Vagina (tissue), 2 donors: ENCODE measurements around the gene MFNG. TPM values are rescaled to one million over a fixed set of nuclear protein-coding genes. Genes with fewer than 3 reads are reported as not detected.
"Not testable (repeated sequence)": the region's sequence is repeated elsewhere in the genome, so short reads cannot be mapped to it uniquely, and the experiment has no call there.

Experiments used
- DNase-seq, 2 donors: peaks; one replicate each; pipeline ENCODE4 v3.0.0-alpha.2; 2017; ENCODE audit errors: extremely low spot score in 2 of 2
- H3K27ac ChIP-seq: fragments of 200-600 bp; sonication (generic); one replicate; pipeline ENCODE4 v1.5.1; 2019
- H3K27me3 ChIP-seq: fragments of 200-600 bp; sonication (generic); one replicate; pipeline ENCODE4 v1.5.1; 2019
- H3K36me3 ChIP-seq, 2 donors: fragments of 200-600 bp; sonication (generic); one replicate each; pipeline ENCODE4 v1.5.1; 2017 to 2019
- H3K4me1 ChIP-seq: fragments of 200-600 bp; sonication (generic); one replicate; pipeline ENCODE4 v1.5.1; 2019
- H3K4me3 ChIP-seq, 2 donors: fragments of 200-600 bp; sonication (generic); 1 replicate in 1 of 2; 2 replicates in 1 of 2; pipeline ENCODE4 v1.5.1; 2016 to 2019
- H3K9me3 ChIP-seq: fragments of 200-600 bp; sonication (generic); one replicate; pipeline ENCODE4 v1.5.1; 2019
- CTCF ChIP-seq, 3 experiments: fragments of 450-650 bp in 2 of 3; fragments of 200-600 bp in 1 of 3; sonication (generic) in 1 of 3; IDR thresholded peaks; one replicate each; pipeline ENCODE4 v1.5.1; 2017 to 2019; ENCODE audit warnings: antibody characterized with exemption in 3 of 3, mild to moderate bottlenecking in 2 of 3, moderate library complexity in 2 of 3
- POLR2A ChIP-seq, 2 donors: fragments of 450-650 bp; IDR thresholded peaks; one replicate each; pipeline ENCODE4 v1.6.1; 2017; ENCODE audit warnings: antibody characterized with exemption in 2 of 2, mild to moderate bottlenecking in 2 of 2, moderate library complexity in 2 of 2
- POLR2AphosphoS5 ChIP-seq, 2 donors: sonication (generic); formaldehyde crosslinking; IDR thresholded peaks; one replicate each; pipeline ENCODE4 v1.9.0; 2017; ENCODE audit warnings: antibody characterized with exemption in 2 of 2, mild to moderate bottlenecking in 2 of 2, low read depth in 1 of 2; ENCODE audit not compliant: insufficient read depth in 1 of 2
- intact Hi-C: fragments of 100-400 bp; cut with DNase I; formaldehyde crosslinking; loops from one replicate; pipeline ENCODE4 v1.15.1; 2023
- total RNA-seq: library from RNA; depleted of rRNA; stranded (reverse); fragments of >200 nt; gene quantifications from one replicate; pipeline ENCODE4 v1.2.3, GENCODE V29; 2016

Gene MFNG
- total RNA-seq, 1 donor from 2014 or later = 15.2 TPM

GRCh38 chr22:37472418-37473006 is 13.7 kb downstream of the MFNG start:
- intact Hi-C loops = no loop called here
- TF ChIP-seq POLR2A (IDR thresholded peaks at IDR 0.05) (no peak), CTCF (IDR thresholded peaks at IDR 0.05) (no peak), POLR2AphosphoS5 (IDR thresholded peaks at IDR 0.05; ENCODE audit: insufficient read depth in 1 of 2, low read depth in 1 of 2) (no peak)
- DNase-seq = no peak
- H3K4me3 ChIP-seq = no peak overlapping the region
- H3K27me3 ChIP-seq = no peaks in the 10 kb centered on the region
- H3K27ac ChIP-seq = no peak overlapping the region
- H3K36me3 ChIP-seq = no peaks in the 10 kb centered on the region
- H3K9me3 ChIP-seq = no peaks in the 10 kb centered on the region
- H3K4me1 ChIP-seq = no peaks in the 10 kb centered on the region

- Histone ChIP-seq H3K36me3 (no peaks in the 10 kb centered on the region), H3K4me1 (no peaks in the 10 kb centered on the region), H3K27me3 (no peaks in the 10 kb centered on the region), H3K9me3 (no peaks in the 10 kb centered on the region), H3K27ac (no peak overlapping the region), H3K4me3 (no peak overlapping the region)
- no peak for DNase-seq
- intact Hi-C loops = no loop called here
- TF ChIP-seq POLR2AphosphoS5 (IDR thresholded peaks at IDR 0.05; ENCODE audit: insufficient read depth in 1 of 2, low read depth in 1 of 2) (no peak), CTCF (IDR thresholded peaks at IDR 0.05) (no peak), POLR2A (IDR thresholded peaks at IDR 0.05) (no peak)
Observed at GRCh38 chr22:37471727-37472417, 14.3 kb downstream of the MFNG start.

GRCh38 chr22:37470087-37470445 is 16.1 kb downstream of the MFNG start:
- intact Hi-C loops = no loop called here
- Histone ChIP-seq H3K4me1 (no peaks in the 10 kb centered on the region), H3K9me3 (no peaks in the 10 kb centered on the region), H3K4me3 (no peak overlapping the region), H3K36me3 (no peaks in the 10 kb centered on the region), H3K27me3 (no peaks in the 10 kb centered on the region), H3K27ac (no peak overlapping the region)
- no peak for DNase-seq
- TF ChIP-seq CTCF (IDR thresholded peaks at IDR 0.05) (no peak), POLR2AphosphoS5 (IDR thresholded peaks at IDR 0.05; ENCODE audit: insufficient read depth in 1 of 2, low read depth in 1 of 2) (no peak), POLR2A (IDR thresholded peaks at IDR 0.05) (no peak)

GRCh38 chr22:37469416-37470086 is 16.6 kb downstream of the MFNG start:
- Histone ChIP-seq H3K27ac (no peak overlapping the region), H3K4me1 (no peaks in the 10 kb centered on the region), H3K27me3 (no peaks in the 10 kb centered on the region), H3K4me3 (no peak overlapping the region), H3K9me3 (no peaks in the 10 kb centered on the region), H3K36me3 (no peaks in the 10 kb centered on the region)
- intact Hi-C loops = no loop called here
- no peak for TF ChIP-seq POLR2AphosphoS5 (IDR thresholded peaks at IDR 0.05; ENCODE audit: insufficient read depth in 1 of 2, low read depth in 1 of 2)
- TF ChIP-seq POLR2A (IDR thresholded peaks at IDR 0.05) = no peak
- TF ChIP-seq CTCF (IDR thresholded peaks at IDR 0.05) = no peak
- no peak for DNase-seq

GRCh38 chr22:37468201-37468695 is 17.9 kb downstream of the MFNG start:
- H3K9me3 ChIP-seq, H3K27me3 ChIP-seq, H3K4me1 ChIP-seq, intact Hi-C loops, H3K36me3 ChIP-seq, DNase-seq, H3K4me3 ChIP-seq, H3K27ac ChIP-seq: not testable (repeated sequence)
